T-helper 17 cell (primary cell): ENCODE results near the gene SFMBT2. TPM values are rescaled to one million over a fixed set of nuclear protein-coding genes. Genes with fewer than 3 reads are reported as not detected.

ENCODE experiments used
- ATAC-seq: fragments of 150-1000 bp; cut with Tn5 transposase; 2 replicates; pipeline ENCODE4 v1.10.0; 2021; ENCODE audit warnings: mild to moderate bottlenecking, moderate library complexity
- DNase-seq, 3 donors: peaks; one replicate each; pipeline versions ENCODE4 v3.0.0 to v3.0.0-alpha.2; 2020 to 2021
- H3K9me3 ChIP-seq: one replicate; pipeline ENCODE4 v1.7.0; 2013; ENCODE audit warnings: low read length, mild to moderate bottlenecking; ENCODE audit not compliant: control insufficient read depth, poor library complexity, severe bottlenecking
- H3K27ac Mint-ChIP-seq: one replicate; pipeline ENCODE4 v1.8.0; 2022; ENCODE audit warnings: mild to moderate bottlenecking, moderate library complexity, mixed read lengths
- H3K27me3 Mint-ChIP-seq: one replicate; pipeline ENCODE4 v1.8.0; 2022; ENCODE audit warnings: mixed read lengths
- H3K36me3 Mint-ChIP-seq: one replicate; pipeline ENCODE4 v1.8.0; 2022; ENCODE audit warnings: low read depth, mixed read lengths
- H3K4me1 Mint-ChIP-seq: one replicate; pipeline ENCODE4 v1.8.0; 2022; ENCODE audit warnings: mild to moderate bottlenecking, mixed read lengths
- H3K4me3 Mint-ChIP-seq: one replicate; pipeline ENCODE4 v1.8.0; 2022; ENCODE audit warnings: mild to moderate bottlenecking, moderate library complexity, mixed read lengths
- total RNA-seq, 4 donors: library from RNA in 2 of 4; stranded (reverse) in 2 of 4; gene quantifications; one replicate each; pipeline ENCODE4 v1.2.3 and lab custom pipeline; 2022 to 2026

Gene SFMBT2
- total RNA-seq (10 to 100 TPM; 18.2 to 19.4 TPM), total RNA-seq (lab: John Stamatoyannopoulos, UW) (27.1 to 66.8 reads per million in 2 donors)

DNA sequence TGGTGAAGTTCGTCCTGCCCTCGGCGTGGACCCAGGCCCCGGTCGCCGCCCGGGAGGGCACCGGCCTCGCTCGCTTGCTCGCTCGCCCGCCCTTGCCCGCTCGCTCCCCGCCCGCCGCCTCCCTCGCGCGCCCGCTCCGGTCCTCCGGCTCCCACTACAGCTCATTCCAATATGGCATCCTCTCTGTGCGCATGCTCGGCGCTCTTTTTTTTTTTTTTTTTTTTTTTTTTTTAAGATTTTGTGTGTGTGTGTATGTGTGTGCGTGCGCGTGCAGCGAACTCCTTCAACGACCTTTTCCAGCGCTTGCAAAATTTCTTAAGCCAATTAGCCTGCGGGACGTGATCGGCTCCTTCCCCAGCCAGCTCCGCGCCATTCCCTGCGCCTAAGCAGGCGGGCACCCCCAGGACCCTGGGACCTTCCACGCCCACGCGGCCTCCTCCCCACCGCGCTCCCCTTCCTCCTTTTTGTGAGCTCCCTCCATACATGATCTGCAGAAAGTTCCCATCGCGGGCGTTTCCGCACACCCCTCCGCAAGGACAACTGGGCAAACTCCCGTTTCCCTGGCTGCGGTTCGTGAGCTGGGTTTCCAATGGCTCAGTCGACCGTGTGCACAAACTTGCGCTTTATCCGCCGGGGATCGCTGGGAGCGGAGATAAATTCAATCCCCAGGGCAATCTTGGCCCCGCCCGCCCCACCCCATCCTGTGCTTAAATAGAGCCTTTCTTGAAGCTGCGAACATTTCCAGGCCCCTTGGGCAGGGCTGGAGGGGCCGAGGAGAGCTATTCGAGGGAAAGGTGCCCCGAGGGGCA is at the start of gene SFMBT2:
Gene SFMBT2 (minus strand): TSS at position 173 of the 809 bp plus-strand sequence. CDS start 29,136 bp downstream, outside the sequence.
- H3K9me3 ChIP-seq, result no peaks in the 10 kb centered on the region
- H3K27me3 Mint-ChIP-seq, result no peaks in the 10 kb centered on the region
- peak within 1 kb of the TSS; percentile 98 for H3K4me3 Mint-ChIP-seq
- DNase-seq (peak; percentile 50 to 59 (median 58)), ATAC-seq (peak; percentile 62)
- peak within 1 kb of the TSS; percentile 93 for H3K27ac Mint-ChIP-seq
- peaks cover 19% of the 10 kb centered on the region for H3K4me1 Mint-ChIP-seq
- no peaks in the 10 kb centered on the region for H3K36me3 Mint-ChIP-seq

DNA sequence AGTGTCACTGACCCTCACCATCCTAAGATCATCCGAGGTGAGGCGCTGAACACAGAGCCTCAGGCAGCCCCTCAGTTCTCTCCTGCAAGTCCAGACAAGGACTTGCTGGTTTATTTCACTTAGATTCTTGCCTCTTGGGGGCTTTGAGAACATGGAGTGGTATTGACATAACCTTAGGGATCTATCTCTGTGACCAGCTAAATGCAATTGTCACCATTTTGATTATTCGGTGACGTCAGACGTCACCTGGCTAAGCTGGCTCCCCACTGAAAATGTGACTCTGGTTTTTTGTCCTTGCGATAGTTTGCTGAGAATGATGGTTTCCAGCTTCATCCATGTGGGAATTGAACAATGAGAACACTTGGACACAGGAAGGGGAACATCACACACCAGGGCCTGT is 49.2 kb upstream of the SFMBT2 start:
- H3K9me3 ChIP-seq, result no peaks in the 10 kb centered on the region
- H3K27me3 Mint-ChIP-seq, result no peaks in the 10 kb centered on the region
- H3K27ac Mint-ChIP-seq, result no peak overlapping the region
- DNase-seq (no peak), ATAC-seq (no peak)
- H3K4me1 Mint-ChIP-seq, result peaks cover 9% of the 10 kb centered on the region
- H3K36me3 Mint-ChIP-seq, result peaks cover 2% of the 10 kb centered on the region
- no peak overlapping the region for H3K4me3 Mint-ChIP-seq

DNA sequence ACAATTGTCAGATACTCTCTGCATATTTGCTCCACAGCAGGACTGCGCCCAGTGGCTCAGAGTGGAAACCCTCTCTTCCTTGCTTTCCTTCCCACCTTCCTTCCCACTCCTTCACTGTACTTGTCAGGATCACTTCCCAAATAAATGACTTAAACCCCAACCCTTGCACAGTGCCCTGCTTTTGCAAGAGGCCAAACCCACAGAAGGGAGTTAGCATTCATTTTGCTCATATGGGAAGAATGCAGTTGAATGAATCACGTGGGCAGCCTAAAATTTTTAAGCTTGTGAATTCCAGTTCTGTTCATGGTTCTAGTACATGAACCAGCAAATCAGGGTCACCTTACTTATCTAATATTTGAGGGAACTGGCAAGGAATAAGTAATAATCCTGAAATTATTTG is 47.7 kb upstream of the SFMBT2 start:
- H3K36me3 Mint-ChIP-seq, result no peaks in the 10 kb centered on the region
- no peak for ATAC-seq
- no peak overlapping the region for H3K4me3 Mint-ChIP-seq
- DNase-seq, result no peak
- no peaks in the 10 kb centered on the region for H3K9me3 ChIP-seq
- no peak overlapping the region for H3K27ac Mint-ChIP-seq
- peaks cover 6% of the 10 kb centered on the region for H3K4me1 Mint-ChIP-seq
- no peaks in the 10 kb centered on the region for H3K27me3 Mint-ChIP-seq

DNA sequence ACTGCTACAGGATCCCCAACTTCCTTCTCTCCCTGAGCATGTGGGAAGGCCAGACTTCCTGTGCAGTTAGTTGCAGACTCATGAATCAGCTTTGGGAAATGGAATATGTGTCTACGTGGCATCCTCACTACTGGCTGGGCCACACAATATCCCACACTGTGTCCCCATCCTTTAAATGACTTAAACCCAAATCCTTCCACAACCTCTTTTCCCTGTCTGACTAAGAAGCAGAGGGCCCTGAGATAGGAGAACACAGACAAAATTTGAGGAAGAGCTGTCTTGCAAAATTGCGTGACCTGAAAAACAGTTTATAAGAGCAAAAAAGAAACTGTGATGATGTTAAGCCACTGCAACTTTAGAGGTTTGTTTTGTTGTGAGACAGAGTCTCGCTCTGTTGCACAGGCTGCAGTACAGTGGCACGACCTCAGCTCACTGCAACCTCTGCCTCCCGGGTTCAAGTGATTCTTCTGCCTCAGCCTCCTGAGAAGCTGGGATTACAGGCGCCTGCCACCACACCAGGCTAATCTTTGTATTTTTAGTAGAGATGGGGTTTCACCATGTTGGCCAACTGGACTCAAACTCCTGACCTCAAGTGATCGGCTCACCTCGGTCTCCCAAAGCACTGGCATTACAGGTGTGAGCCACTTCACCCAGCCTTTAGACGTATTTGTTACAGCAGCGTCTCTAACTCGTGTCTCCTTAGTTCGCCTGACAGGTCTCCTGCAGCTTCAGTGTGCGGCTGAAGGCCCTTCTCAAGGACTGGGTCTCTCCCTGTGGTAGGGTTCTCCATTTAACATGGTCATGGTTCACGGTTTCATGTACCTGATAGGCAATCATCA is 46.9 kb upstream of the SFMBT2 start:
- ATAC-seq (no peak), DNase-seq (no peak)
- no peak overlapping the region for H3K4me3 Mint-ChIP-seq
- H3K9me3 ChIP-seq, result no peaks in the 10 kb centered on the region
- no peaks in the 10 kb centered on the region for H3K36me3 Mint-ChIP-seq
- H3K27ac Mint-ChIP-seq, result no peak overlapping the region
- no peaks in the 10 kb centered on the region for H3K27me3 Mint-ChIP-seq
- peaks cover 2% of the 10 kb centered on the region for H3K4me1 Mint-ChIP-seq

DNA sequence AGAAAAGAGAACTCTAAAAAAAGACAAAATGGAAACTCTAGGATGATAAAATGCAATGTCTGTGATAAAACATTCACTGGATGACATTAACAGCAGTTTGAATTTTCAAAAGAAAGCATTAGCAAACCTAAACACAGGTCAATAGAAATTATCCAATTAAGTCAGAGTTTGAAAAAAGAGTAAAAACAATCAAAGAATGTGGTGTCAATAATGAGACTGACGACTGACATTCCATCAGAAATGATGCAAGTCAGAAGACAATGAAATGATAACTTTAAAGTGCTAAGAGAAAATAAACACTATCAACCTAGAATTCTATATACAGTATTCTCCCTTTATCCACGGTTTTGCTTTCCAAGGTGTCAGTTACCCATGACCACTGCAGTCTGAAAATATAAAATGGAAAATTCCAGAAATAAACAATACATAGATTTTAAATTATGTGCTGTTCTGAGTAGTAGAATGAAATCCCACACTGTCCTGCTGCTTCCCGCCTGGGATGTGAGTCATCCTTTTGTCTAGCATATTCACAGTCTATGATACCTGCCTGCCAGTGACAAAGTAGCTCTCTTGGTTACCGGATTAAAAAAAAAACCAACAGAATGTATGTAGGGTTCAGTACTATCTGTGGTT is 38.3 kb upstream of the SFMBT2 start:
- DNase-seq (no peak), ATAC-seq (no peak)
- no peaks in the 10 kb centered on the region for H3K9me3 ChIP-seq
- Mint-ChIP-seq H3K36me3 (no peaks in the 10 kb centered on the region), H3K27me3 (peaks cover 5% of the 10 kb centered on the region), H3K4me3 (no peak overlapping the region), H3K27ac (no peak overlapping the region), H3K4me1 (peaks cover 6% of the 10 kb centered on the region)

DNA sequence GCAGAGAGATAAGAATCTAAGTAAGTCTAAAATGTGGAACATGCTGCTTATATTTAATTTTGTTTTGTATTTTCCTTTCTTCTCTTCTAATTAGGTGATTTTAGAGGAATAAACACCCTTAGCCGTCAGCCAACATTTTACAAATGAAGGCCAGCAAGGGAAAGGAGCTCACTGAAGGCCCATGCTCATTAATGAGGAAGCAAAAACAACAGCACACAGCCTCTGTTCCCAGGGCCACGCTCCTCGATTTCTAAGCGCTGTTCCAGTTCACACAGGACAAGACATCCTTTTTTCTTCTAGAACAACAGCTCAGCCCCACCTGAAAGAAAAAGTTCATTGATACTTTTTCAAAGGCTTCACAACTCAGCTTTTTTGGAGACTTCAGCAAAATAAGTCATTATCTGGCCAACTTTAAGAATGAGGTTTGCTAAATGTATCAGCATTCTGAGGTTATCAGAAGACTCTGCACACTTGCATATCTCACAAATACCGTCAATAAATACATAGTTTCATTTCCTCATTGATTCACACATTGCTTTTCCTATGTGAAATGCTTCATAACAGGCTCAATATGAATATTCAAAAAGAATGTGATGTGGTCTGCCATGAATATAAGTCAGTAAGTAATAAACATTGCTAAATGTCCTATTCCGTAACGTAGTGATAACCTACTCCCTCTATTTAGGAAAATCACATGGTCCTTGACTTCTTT is 34.8 kb upstream of the SFMBT2 start:
- Mint-ChIP-seq H3K27me3 (peaks cover 12% of the 10 kb centered on the region), H3K27ac (no peak overlapping the region), H3K4me3 (no peak overlapping the region), H3K4me1 (peaks cover 6% of the 10 kb centered on the region), H3K36me3 (no peaks in the 10 kb centered on the region)
- DNase-seq (no peak), ATAC-seq (no peak)
- no peaks in the 10 kb centered on the region for H3K9me3 ChIP-seq

DNA sequence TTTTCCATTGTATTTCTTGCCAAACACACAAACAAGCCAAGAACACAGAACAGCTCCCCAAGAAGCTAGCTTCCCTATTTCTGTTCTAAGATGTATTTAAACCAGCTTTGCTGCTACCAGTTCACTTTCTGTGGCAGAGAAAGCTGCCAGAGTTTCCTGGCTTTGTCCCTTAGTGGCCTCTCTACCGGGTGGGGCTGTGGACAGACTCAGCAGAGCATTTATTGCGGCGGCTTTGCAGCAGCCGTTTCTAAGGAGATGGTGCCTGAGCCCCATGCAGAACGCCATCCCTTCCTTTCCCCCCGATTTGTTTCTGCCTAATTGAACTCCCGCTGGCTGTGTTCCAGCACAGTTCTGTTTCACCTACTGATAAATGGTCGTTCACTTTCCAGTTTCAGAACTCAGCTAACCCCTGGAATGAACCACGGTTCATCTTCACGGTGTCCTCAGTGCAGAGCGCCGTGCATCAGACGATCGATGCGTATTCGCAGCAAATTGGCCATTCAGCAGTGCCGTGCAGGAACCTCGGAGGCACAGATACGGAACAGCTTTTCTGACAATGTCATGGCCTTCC is 33.8 kb upstream of the SFMBT2 start:
- H3K27me3 Mint-ChIP-seq, result peaks cover 17% of the 10 kb centered on the region
- peaks cover 6% of the 10 kb centered on the region for H3K4me1 Mint-ChIP-seq
- no peaks in the 10 kb centered on the region for H3K9me3 ChIP-seq
- H3K36me3 Mint-ChIP-seq, result no peaks in the 10 kb centered on the region
- H3K4me3 Mint-ChIP-seq, result peak overlapping the region; percentile 13
- H3K27ac Mint-ChIP-seq, result no peak overlapping the region
- ATAC-seq, result no peak
- DNase-seq, result no peak

DNA sequence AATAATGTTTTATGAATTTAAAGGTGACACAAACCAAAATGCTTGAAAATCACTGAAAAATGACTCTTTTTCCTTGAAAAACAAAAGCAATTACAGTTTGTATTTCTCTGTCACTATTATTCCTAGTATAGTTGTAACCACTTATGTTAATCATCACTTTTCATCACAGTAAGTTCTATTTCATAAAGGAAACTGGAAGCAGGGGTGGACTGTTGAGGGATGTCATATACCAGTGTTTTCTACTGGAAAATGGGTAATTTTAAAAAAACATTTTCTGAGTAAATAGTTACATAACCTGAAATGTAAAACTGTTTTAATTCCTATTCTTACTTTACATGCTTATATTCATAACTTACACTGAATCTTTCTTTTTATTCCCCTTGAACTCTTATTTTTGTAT is 32.2 kb upstream of the SFMBT2 start:
- DNase-seq (no peak), ATAC-seq (no peak)
- Mint-ChIP-seq H3K27ac (no peak overlapping the region), H3K27me3 (peaks cover 26% of the 10 kb centered on the region), H3K4me1 (peaks cover 9% of the 10 kb centered on the region), H3K36me3 (no peaks in the 10 kb centered on the region), H3K4me3 (no peak overlapping the region)
- no peaks in the 10 kb centered on the region for H3K9me3 ChIP-seq

DNA sequence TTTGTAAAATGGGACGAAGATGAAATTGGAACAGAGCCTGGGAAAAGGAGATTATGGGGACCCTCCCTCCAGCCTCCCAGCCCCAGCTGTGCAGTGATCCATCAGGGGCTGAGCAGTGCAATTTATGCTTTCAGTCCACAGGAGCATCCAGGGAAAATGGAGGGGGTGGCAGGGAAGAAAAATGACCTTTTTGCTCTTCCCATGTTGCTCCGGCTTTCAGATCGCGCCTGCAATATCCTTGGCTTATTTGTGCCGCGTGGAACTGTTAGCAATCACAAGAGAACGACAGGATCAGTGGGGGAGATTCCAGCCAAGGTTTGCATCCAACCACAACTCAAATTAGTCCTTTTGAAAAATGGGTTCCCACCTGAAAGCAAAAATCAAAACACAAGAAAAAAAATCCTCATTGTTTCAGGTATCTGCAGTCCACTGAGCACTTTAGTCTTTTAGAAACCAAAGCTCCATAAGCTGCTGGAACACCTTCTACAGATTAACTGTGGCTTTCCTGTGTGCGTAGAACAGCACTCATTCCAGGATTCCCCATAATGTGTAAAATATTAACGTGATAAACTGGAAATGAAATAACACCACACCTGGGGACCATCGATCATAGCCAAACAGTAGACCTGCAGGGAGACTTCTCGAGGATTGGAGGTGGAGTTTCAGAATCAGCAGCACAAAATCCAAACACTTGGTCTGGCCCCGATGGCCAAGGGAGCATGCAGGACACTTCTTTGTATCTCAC is 30.7 kb upstream of the SFMBT2 start:
- no peaks in the 10 kb centered on the region for H3K36me3 Mint-ChIP-seq
- H3K27ac Mint-ChIP-seq, result no peak overlapping the region
- H3K27me3 Mint-ChIP-seq, result peaks cover 26% of the 10 kb centered on the region
- H3K4me1 Mint-ChIP-seq, result peaks cover 9% of the 10 kb centered on the region
- DNase-seq, result no peak
- no peak overlapping the region for H3K4me3 Mint-ChIP-seq
- no peak for ATAC-seq
- no peaks in the 10 kb centered on the region for H3K9me3 ChIP-seq

DNA sequence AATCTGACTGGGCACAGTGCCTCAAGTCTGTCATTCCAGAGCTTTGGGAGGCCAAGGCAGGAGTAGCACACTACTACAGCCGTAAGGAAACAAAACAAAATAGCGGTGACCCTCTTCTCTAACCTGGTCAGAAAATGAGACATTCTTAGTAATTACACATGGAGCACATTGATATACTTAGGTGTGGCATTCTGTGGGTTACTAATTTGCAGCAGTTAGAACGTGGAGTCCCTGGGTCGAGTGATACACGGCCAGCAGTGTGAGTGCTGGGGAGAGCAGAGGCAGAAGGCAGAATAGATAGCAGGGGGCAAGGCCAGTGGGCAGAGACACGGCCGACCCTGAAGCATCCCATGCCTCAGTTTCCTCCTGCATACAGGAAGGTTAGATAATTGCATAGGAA is 28.9 kb upstream of the SFMBT2 start:
- H3K4me3 Mint-ChIP-seq, result no peak overlapping the region
- no peaks in the 10 kb centered on the region for H3K9me3 ChIP-seq
- no peak for DNase-seq
- no peak overlapping the region for H3K27ac Mint-ChIP-seq
- no peaks in the 10 kb centered on the region for H3K36me3 Mint-ChIP-seq
- no peak for ATAC-seq
- H3K27me3 Mint-ChIP-seq, result peaks cover 22% of the 10 kb centered on the region
- peaks cover 3% of the 10 kb centered on the region for H3K4me1 Mint-ChIP-seq

DNA sequence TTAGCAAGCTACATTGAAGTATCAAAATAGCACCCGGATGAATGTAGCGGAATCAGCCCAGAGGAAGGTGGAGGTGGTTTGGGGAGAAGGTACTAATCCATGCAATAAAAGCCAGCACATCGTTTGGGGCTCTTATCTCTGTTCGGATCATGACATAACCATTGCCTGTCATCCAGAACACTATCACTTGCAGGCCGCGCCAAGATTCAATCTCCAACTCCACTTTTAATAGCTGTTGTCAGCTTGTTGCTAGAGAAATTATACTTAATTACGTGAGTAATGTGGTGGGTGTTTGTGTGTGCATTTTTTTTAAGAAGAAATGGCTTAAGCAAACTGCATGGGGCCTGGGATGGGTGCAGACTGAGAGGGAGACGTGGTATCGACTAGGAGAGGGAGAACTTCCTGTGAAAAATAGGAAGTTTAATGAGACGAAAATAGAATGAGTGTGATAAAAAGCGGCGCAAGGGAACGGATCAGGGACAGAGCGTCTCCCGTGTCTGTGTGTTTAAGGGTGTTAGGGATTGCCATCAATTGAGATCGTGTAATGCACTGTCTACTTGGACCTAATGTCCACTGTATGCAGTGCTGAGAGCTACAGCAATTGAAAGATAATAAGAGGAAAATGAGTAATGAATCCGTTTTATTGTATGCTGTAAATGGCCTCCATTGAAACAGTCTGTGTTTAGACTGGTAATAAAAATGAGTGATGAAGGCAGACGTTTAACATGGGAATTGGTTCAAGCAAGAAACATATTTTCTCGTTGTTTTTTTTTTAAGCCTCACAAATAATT is 27.6 kb upstream of the SFMBT2 start:
- H3K9me3 ChIP-seq, result no peaks in the 10 kb centered on the region
- Mint-ChIP-seq H3K27ac (no peak overlapping the region), H3K4me3 (no peak overlapping the region), H3K27me3 (peaks cover 22% of the 10 kb centered on the region), H3K36me3 (no peaks in the 10 kb centered on the region), H3K4me1 (peaks cover 3% of the 10 kb centered on the region)
- no peak for DNase-seq
- no peak for ATAC-seq
